Prostate gland (tissue), 2 donors: ENCODE results near the gene TNFRSF12A.

ENCODE experiments used
- POLR2A ChIP-seq: fragments of 450-650 bp; IDR thresholded peaks from one replicate; pipeline ENCODE4 v1.6.1; 2016; ENCODE audit warnings: antibody characterized with exemption, mild to moderate bottlenecking
- POLR2AphosphoS5 ChIP-seq: sonication (generic); formaldehyde crosslinking; IDR thresholded peaks from one replicate; pipeline ENCODE4 v1.6.1; 2017; ENCODE audit warnings: antibody characterized with exemption
- TF ChIP-seq, protein P1 (sequence below), 4 experiments: fragments of 200-600 bp in 2 of 4; fragments of 450-650 bp in 2 of 4; sonication (generic) in 2 of 4; IDR thresholded peaks; 1 replicate in 3 of 4; 2 replicates in 1 of 4; pipeline ENCODE4 v1.5.1; 2016 to 2019; ENCODE audit warnings: antibody characterized with exemption in 4 of 4, mild to moderate bottlenecking in 2 of 4, moderate library complexity in 2 of 4

- TF ChIP-seq, protein P1, sequence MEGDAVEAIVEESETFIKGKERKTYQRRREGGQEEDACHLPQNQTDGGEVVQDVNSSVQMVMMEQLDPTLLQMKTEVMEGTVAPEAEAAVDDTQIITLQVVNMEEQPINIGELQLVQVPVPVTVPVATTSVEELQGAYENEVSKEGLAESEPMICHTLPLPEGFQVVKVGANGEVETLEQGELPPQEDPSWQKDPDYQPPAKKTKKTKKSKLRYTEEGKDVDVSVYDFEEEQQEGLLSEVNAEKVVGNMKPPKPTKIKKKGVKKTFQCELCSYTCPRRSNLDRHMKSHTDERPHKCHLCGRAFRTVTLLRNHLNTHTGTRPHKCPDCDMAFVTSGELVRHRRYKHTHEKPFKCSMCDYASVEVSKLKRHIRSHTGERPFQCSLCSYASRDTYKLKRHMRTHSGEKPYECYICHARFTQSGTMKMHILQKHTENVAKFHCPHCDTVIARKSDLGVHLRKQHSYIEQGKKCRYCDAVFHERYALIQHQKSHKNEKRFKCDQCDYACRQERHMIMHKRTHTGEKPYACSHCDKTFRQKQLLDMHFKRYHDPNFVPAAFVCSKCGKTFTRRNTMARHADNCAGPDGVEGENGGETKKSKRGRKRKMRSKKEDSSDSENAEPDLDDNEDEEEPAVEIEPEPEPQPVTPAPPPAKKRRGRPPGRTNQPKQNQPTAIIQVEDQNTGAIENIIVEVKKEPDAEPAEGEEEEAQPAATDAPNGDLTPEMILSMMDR (IDR thresholded peaks at IDR 0.05): no peak
- TF ChIP-seq POLR2AphosphoS5 (no peak), POLR2A (no peak)
These were observed 46.4 kb upstream of the TNFRSF12A start for GRCh38 chr16:2973605-2974318.
